GM19328 (cell line): ENCODE results near the gene ARHGEF17.

Experiments used
- ATAC-seq: cut with Tn5 transposase; IDR thresholded peaks from one replicate; pipeline ENCODE4 v1.9.1; 2021; ENCODE audit warnings: mild to moderate bottlenecking, moderate library complexity; ENCODE audit not compliant: unreplicated experiment

ARHGEF17 gene

GRCh38 chr11:73403541-73403940, 95.5 kb downstream of the ARHGEF17 start:
- no peak for ATAC-seq

GRCh38 chr11:73404048-73404447, 96.0 kb downstream of the ARHGEF17 start:
- ATAC-seq = no peak

DNA sequence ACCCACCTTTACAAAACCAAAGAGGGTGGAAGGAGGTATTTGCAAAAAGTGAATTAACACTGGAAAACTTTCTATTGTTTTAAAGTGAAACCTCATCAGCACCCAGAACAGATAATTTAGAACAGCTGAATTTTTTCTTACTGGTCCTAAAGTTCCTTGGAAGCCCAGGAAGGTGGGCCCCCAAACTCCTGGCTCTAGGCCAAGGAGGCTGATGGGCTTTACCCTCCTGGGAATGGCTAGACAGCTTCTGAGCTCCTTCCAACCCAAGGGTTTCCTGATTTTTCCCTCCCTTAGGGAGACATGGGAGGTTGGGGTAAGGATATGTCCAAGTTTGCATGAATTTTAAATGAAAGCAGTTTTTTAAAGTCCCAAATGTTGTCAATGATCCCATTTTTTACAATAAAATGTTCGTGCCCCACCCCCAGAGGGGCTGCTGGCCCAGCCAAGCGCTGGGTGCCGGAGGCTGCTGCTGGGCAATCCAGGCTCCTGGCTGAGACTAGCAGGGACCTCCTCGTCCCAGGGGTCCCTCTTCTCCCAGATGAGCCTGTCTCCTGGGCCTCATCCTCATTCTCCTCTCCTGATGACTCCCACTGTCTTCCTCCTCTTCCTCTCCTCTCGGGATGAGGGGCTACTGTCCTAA, 96.5 kb downstream of the ARHGEF17 start:
- no peak for ATAC-seq

DNA sequence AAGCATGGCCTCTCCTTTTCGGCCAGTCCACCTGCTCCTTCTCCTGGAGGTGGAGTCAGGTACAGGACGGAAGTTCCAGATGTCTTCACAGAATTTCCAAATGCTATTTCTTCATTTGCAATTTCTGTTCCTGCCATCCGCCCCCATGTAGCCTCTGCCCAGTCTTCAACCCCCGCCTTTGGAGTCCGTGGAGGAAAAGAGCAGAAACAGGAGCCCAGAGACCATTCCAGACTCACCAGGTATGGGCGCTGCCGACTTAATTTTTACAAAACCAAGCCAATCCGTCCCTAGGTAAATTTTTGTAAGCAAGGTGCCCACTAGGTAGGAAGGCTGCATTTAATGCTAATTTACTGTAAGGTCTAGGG, 97.1 kb downstream of the ARHGEF17 start:
- no peak for ATAC-seq

DNA sequence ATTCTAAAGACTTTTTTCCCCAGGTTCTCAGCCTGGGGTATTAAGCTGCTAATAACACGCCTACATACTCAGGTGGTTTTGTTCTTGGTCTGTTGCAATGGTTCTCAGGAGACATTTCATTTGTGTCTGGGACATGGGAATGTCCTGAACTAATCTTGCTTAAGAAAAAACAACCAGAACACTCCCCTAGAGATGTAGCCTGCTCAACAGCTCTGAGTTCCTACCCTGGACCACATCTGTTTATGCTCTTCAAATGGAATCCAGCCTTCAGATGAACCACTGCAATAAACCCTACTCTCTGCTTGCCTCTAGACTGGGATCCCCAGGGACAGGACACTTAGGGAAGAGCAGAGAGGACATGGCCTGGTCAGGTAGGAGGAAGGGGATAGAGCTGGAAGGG, 98.1 kb downstream of the ARHGEF17 start:
- no peak for ATAC-seq

DNA sequence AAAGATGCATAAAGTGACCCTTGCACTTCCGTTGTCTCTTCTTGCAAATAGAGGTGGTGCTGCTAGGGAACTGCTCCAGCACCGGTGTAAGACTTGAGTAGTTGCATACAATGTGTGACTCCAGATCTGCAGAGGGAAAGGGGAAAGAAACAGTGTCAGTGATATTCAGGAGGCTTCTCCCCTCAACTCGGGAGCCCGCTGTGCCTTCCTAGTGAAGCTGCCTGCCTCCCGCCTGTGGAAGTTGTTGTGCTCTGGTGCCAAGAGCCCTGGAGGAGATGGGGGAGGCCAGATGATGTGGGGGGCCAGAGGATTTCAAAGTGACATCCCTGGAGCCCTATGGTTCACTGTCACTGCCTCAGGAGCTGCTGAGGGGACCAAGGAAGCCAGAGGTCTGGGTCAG, 98.5 kb downstream of the ARHGEF17 start:
- ATAC-seq = no peak

GRCh38 chr11:73409431-73409830, 101.4 kb downstream of the ARHGEF17 start:
- no peak for ATAC-seq

GRCh38 chr11:73410627-73411026, 102.6 kb downstream of the ARHGEF17 start:
- ATAC-seq = no peak

GRCh38 chr11:73411031-73411430, 103.0 kb downstream of the ARHGEF17 start:
- no peak for ATAC-seq

DNA sequence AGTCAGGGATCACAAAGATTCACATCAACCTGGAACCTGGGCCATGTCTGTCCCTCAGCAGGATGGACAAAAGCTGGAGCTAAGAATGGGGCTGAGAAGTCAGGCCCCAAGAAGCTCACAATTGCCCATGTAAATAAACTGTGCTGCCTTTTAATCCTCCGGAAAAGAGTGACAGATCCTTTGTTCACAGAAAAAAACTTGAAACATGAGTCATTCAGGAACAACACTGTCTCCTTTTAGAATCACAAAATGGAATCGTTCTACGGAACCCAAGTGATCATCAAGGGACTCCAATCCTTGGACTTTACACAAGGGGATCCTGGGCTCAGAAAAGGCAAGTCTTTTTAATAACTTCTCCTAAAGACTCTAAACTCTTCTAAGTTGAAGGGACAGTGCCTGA, 104.2 kb downstream of the ARHGEF17 start:
- ATAC-seq = no peak

DNA sequence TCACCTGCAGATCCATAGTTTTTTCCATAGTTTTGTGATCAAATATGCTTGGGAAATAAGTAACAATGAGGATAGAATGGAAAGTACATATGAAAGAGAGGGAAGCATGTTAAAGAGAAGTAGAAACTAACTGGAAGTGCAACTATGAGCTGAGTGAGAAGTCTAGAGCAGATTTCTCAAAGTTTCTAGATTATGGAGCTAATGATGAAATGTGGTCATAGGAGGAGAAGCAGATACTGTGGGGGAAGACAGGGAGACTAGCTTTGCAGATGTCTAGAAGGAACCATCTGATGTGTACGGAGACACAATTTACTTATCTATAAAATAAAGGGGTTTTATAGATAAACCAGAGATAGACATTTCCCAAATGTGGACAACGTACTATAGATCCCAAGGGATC, 105.2 kb downstream of the ARHGEF17 start:
- no peak for ATAC-seq

DNA sequence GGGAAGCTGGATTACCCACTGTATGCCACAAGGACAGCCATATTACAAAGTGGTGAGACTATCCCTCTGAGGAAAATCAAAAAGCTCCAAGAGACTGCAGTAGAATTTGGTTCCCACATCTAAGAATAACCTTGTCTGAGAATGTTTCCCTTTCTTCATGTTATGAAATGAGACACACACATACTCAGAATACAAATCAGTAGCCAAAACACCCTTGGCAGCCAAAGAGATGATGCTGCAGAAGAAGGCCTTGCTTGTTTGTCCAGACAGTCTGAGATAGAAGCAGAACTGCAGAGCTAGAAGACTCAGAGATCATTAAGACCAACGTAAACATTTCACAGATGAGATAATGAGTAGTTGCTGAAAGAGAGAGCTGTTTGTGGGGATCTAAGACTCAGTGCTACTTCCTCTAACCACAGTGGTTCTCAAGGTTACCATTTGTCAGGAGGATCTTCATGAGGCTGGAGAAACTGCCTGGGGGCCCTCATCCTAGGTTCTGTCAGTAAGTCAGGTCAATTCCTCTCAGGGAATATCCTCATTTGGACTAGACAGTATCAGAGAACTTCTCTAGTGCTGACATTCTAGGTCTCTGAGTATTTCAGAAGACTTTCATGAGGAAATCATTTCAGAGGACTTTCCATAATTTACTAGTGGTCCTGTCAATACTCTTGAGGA, 107.0 kb downstream of the ARHGEF17 start:
- ATAC-seq = no peak

- no peak for ATAC-seq
Observed at GRCh38 chr11:73415854-73416615, 108.0 kb downstream of the ARHGEF17 start.

DNA sequence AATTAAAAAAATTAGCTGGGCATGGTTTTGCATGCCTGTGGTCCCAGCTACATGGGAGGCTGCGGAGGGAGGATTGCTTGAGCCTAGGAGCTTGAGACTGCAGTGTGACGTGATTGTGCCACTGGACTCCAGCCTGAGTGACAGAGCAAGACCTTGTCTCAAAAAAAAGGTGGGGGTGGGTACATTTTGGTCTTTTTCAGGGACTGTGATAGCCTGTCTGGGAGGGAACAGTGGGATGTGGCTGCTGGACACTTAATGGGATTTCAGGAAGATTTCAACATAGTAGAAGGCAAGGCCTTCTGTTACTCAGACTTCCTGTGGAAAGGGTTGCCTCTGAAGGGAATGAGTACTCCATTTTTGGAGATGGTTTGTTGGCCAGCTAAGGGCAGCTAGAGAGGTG, 108.7 kb downstream of the ARHGEF17 start:
- no peak for ATAC-seq
